ENCODE results near the gene ANKRD34A.
A peak's percentile ranks its signal among the peaks of the same experiment; 100 is the strongest.

ANKRD34A gene

GRCh38 chr1:145965119-145965744 is 857 bp upstream of the ANKRD34A start:
- DNase-seq: no peak

GRCh38 chr1:145963265-145964019 is 933 bp downstream of the ANKRD34A start:
- DNase-seq: no peak

- DNase-seq: no peak
Measured at GRCh38 chr1:145962157-145963102, 1.9 kb downstream of the ANKRD34A start.

GRCh38 chr1:145961425-145962156 is 2.8 kb downstream of the ANKRD34A start:
- no peak for DNase-seq

- DNase-seq: no peak
Measured at GRCh38 chr1:145961109-145961424, 3.3 kb downstream of the ANKRD34A start.

- DNase-seq: peak; percentile 80
Measured at GRCh38 chr1:145960468-145961108, 3.8 kb downstream of the ANKRD34A start.

- DNase-seq: no peak
Measured at GRCh38 chr1:145959957-145960467, 4.4 kb downstream of the ANKRD34A start.

- no peak for DNase-seq
Measured at GRCh38 chr1:145959333-145959732, 5.0 kb downstream of the ANKRD34A start.

- no peak for DNase-seq
Measured at GRCh38 chr1:145958734-145959133, 5.6 kb downstream of the ANKRD34A start.

- DNase-seq: peak; percentile 97
Measured at GRCh38 chr1:145957443-145958319, 6.7 kb downstream of the ANKRD34A start, which contains the start of gene LIX1L. TSS of gene LIX1L (minus strand) at chr1:145958017. CDS start at chr1:145957927, 90 bp downstream.

- DNase-seq: no peak
Measured at GRCh38 chr1:145956781-145957442, 7.5 kb downstream of the ANKRD34A start.

- DNase-seq: no peak
Measured at GRCh38 chr1:145956361-145956760, 8.0 kb downstream of the ANKRD34A start.

GRCh38 chr1:145955436-145955835 is 8.9 kb downstream of the ANKRD34A start:
- no peak for DNase-seq

GRCh38 chr1:145953861-145954260 is 10.5 kb downstream of the ANKRD34A start:
- no peak for DNase-seq

GRCh38 chr1:145952903-145953302 is 11.5 kb downstream of the ANKRD34A start:
- no peak for DNase-seq

GRCh38 chr1:145951526-145951925 is 12.8 kb downstream of the ANKRD34A start:
- no peak for DNase-seq

- DNase-seq: no peak
Measured at GRCh38 chr1:145949219-145949618, 15.2 kb downstream of the ANKRD34A start.

GRCh38 chr1:145947551-145947950 is 16.8 kb downstream of the ANKRD34A start:
- no peak for DNase-seq

GRCh38 chr1:145946477-145946986 is 17.8 kb downstream of the ANKRD34A start:
- DNase-seq: no peak

GRCh38 chr1:145944532-145944931 is 19.8 kb downstream of the ANKRD34A start:
- DNase-seq: no peak
